H1 (cell line): ENCODE data around the gene XPNPEP1. TPM values are rescaled to one million over a fixed set of nuclear protein-coding genes. Genes with fewer than 3 reads are reported as not detected.

Source experiments
- TEAD4 ChIP-seq: IDR thresholded peaks from 2 replicates; pipeline ENCODE4 v1.6.1; 2012; ENCODE audit warnings: low read depth, low read length, inconsistent platforms, mixed read lengths
- ZNF274 ChIP-seq: IDR thresholded peaks from 2 replicates; pipeline ENCODE4 v1.7.0; 2012; ENCODE audit warnings: low read length, borderline replicate concordance; ENCODE audit errors: extremely low read depth
- polyA plus RNA-seq, 7 experiments: library from polyadenylated mRNA; depleted of rRNA in 3 of 7; stranded (reverse) in 5 of 7; unstranded in 2 of 7; fragments of >200 nt in 5 of 7; fragments of 200-250 nt in 2 of 7; gene quantifications; 1 replicate in 5 of 7; 2 replicates in 1 of 7; 4 replicates in 1 of 7; pipeline versions ENCODE4 v1.2.1 to v1.2.3, GENCODE V29; 2011 to 2013; ENCODE audit warnings: missing spikeins in 2 of 7, mixed read lengths in 2 of 7
- total RNA-seq: library from RNA; stranded (reverse); fragmentation: NEBNext Ultra II Directional; extraction: Animal tissue kit (Norgen Biotek cat#: 25700); gene quantifications from 2 replicates; pipeline ENCODE4 v1.2.1, GENCODE V29; 2021

Gene XPNPEP1
- total and polyA plus RNA-seq, 2 of the 8 experiments (the other 6 are each of a cell fraction or from before 2014, with no cell fraction given) = 61.1 to 201 TPM

DNA sequence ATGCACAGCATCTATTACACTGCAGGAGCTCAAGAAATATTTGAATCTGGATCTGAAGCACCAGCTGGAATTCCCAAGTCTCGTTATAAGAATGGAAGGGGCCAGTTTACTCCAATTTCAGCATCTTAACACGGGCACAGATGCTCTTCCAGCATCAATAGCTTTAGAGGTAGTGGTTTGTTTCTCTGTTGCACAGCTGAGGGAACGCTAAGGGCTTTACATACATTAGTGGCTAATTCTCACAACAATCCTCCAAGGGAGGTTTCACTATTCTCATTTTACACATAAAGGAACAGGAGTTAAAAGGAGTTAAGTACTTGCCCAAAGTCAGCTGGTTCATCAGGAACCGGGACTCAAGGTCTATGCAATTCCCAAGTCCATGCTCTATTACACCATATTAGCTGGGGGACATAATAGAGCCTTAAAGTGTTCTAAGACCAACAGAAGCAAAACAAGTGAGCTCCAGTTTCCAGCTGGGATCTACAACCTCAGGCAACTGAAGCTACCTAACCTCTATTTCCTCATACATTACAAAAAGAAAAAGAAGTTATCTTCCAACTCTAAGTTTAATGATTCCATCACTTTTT lies 9.9 kb downstream of the XPNPEP1 start (continued):
- no peak for TF ChIP-seq TEAD4
- TF ChIP-seq ZNF274 = no peak
